Neutrophil (primary cell): ENCODE measurements around the gene GIT1.

Experiments used
- H3K27ac ChIP-seq: fragments of 200-600 bp; sonication (generic); 2 replicates; pipeline ENCODE4 v1.5.1; 2016; ENCODE audit warnings: mild to moderate bottlenecking, moderate library complexity
- H3K27me3 ChIP-seq: fragments of 200-600 bp; sonication (generic); 2 replicates; pipeline ENCODE4 v1.6.0; 2016; ENCODE audit warnings: mild to moderate bottlenecking
- H3K36me3 ChIP-seq: fragments of 200-600 bp; sonication (generic); 2 replicates; pipeline ENCODE4 v1.5.1; 2017
- H3K4me1 ChIP-seq, 2 experiments: fragments of 200-600 bp in 1 of 2; sonication (generic) in 1 of 2; 1 replicate in 1 of 2; 2 replicates in 1 of 2; pipeline versions ENCODE4 v1.5.1 to v1.6.1; 2013 to 2016; ENCODE audit warnings: low read depth in 1 of 2, low read length in 1 of 2, mild to moderate bottlenecking in 1 of 2, moderate library complexity in 1 of 2; ENCODE audit not compliant: control insufficient read depth in 1 of 2, insufficient read depth in 1 of 2
- H3K4me3 ChIP-seq, 2 experiments: fragments of 200-600 bp in 1 of 2; sonication (generic) in 1 of 2; 1 replicate in 1 of 2; 2 replicates in 1 of 2; pipeline ENCODE4 v1.5.1; 2013 to 2016; ENCODE audit warnings: low read depth in 1 of 2, low read length in 1 of 2, mild to moderate bottlenecking in 1 of 2, moderate library complexity in 1 of 2
- H3K9me3 ChIP-seq: fragments of 200-600 bp; sonication (generic); 2 replicates; pipeline ENCODE4 v1.5.1; 2016
- TF ChIP-seq, protein P1 (sequence below): fragments of 200-600 bp; sonication (generic); IDR thresholded peaks from 2 replicates; pipeline ENCODE4 v1.5.1; 2016; ENCODE audit warnings: antibody characterized with exemption

GIT1 gene

DNA sequence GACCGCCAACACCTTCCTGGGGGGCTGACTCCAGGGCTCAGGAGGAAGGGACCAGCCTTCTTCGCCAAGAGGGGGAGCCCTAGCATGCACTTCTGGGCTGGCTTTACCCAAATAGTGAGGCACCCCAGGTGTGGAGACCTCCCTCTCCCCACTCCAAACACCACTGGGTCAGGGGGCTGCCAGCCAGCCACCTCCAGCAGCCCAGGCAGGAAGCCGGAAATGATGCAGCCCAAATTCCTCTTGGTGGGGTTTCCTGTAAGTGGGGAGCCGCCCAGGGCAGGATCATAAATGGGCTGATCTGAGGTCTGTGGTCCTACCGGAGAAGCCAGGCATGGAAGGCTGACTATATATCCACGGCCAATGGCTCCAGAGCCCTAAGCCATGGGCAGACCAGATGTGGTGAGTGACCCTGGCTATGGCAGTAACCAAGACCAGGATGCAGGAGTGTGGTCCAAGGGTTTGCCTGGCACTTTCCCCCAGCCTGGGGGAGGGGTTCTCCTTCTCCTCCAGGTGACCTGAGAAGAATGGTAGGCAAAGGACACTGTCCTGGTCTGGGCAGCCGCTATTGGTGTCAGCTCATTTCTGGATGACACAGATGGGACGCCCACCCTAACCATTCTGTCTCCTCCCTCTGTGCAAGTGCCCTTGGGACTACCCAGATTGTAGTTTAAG lies 4.2 kb downstream of the GIT1 start:
- Histone ChIP-seq H3K4me1 (peaks cover 29% of the 10 kb centered on the region in 2 experiments), H3K27ac (no peak overlapping the region), H3K36me3 (peaks cover 10% of the 10 kb centered on the region), H3K27me3 (peaks cover 18% of the 10 kb centered on the region), H3K9me3 (no peaks in the 10 kb centered on the region), H3K4me3 (no peak overlapping the region)
- TF ChIP-seq, protein P1, sequence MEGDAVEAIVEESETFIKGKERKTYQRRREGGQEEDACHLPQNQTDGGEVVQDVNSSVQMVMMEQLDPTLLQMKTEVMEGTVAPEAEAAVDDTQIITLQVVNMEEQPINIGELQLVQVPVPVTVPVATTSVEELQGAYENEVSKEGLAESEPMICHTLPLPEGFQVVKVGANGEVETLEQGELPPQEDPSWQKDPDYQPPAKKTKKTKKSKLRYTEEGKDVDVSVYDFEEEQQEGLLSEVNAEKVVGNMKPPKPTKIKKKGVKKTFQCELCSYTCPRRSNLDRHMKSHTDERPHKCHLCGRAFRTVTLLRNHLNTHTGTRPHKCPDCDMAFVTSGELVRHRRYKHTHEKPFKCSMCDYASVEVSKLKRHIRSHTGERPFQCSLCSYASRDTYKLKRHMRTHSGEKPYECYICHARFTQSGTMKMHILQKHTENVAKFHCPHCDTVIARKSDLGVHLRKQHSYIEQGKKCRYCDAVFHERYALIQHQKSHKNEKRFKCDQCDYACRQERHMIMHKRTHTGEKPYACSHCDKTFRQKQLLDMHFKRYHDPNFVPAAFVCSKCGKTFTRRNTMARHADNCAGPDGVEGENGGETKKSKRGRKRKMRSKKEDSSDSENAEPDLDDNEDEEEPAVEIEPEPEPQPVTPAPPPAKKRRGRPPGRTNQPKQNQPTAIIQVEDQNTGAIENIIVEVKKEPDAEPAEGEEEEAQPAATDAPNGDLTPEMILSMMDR: no peak

DNA sequence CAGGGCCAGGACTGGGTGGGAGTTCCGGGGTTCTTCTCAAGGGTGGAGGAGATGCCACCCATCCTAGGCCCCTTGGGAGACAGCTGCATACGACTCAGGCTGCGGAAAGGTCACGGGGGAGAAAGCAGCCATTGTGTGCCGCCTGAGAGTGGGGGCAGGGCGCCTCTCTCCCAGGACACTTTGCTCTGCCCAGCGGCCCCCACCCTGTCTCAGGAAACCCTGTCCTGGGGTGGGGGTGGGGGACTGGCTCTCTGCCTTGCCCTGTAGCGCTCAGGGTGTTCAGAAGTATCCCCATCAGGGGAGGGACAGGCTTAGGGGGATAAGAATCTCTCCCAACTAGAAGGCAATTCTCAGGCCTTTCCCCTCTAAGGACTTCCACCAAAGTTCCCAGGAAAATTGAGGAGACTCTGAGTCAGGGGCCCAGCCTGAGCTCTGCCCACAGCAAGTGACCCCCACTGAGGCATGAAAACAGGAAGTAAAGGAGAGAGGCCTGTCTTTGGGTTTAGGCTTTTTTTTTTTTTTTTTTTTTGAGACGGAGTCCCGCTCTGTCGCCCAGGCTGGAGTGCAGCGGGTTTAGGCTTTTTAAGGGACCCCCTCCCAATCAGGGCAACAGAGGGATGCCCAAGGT lies 4.9 kb downstream of the GIT1 start:
- TF ChIP-seq, protein P1: no peak
- H3K4me3 ChIP-seq: no peak overlapping the region
- H3K9me3 ChIP-seq: no peaks in the 10 kb centered on the region
- H3K27me3 ChIP-seq: peaks cover 12% of the 10 kb centered on the region
- peaks cover 10% of the 10 kb centered on the region for H3K36me3 ChIP-seq
- no peak overlapping the region for H3K27ac ChIP-seq
- H3K4me1 ChIP-seq: peaks cover 23% of the 10 kb centered on the region in 2 experiments

DNA sequence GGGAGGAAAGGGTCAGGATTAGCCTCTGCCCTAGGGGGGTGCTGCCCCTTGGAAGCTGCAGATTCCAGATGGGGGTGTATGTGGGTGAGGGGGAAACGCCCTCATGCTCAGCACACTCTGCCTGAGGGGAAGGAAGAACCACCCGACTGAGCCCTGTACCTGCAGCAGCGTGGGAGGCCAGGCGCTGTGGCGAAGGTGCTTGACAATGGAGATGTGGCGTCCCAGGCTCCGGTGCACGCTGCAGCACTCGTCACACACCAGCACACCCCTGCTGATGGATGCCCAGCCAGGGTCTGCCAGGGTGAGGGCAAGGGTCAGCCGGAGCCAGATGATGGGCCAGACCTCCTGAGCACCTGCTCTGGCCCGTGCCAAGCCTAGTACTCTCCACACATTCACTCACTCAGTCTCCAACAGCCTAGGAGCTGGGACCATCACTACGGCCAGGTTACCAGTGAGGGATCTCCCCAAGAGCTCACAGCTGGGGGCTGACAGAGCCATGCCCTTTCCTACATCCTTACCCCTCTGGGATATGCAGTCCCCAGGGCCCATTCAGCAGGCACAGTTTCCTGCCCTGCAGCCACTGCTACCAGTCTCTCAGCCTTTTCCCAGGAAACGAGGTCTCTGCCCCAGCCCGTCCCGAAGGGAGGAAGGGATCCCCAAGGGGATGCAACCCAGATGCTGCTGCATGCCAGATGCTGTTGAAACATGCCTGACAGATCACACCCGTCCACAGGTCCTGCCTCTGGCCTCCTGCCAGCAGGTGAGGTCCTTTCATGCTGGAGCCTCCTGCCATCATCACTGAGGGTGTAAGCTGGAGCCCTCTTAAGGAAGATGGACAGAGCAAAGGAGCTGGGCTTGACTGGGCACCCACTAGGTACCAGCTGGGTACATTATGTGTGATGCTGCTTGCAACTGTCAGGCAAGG lies 5.9 kb downstream of the GIT1 start:
- Histone ChIP-seq H3K36me3 (peaks cover 10% of the 10 kb centered on the region), H3K4me3 (no peak overlapping the region), H3K27ac (no peak overlapping the region), H3K27me3 (peaks cover 9% of the 10 kb centered on the region), H3K4me1 (peaks cover 20% of the 10 kb centered on the region in 2 experiments), H3K9me3 (no peaks in the 10 kb centered on the region)
- TF ChIP-seq, protein P1: no peak

DNA sequence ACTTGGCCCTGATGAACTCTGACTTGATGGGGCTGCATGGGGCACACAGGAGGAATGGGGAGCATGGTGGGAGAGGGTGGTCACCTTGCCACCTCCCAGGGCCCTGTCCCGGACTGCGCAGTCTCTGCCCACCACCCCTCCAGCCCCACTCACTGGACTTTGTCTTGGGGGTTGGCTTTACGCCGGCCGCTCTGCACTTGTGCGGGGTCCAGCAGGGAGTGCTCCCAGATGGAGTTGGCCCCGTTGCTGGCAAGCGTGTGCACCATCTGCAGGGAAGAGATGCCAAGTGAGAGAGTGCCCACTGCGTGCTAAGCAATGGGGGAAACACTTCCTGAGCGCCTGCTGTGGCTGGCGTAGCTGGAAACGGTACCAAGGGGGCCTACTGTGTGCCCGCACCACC lies 6.7 kb downstream of the GIT1 start:
- H3K27me3 ChIP-seq: peaks cover under 1% of the 10 kb centered on the region
- peaks cover 12% of the 10 kb centered on the region in 2 experiments for H3K4me1 ChIP-seq
- TF ChIP-seq, protein P1: no peak
- no peak overlapping the region for H3K27ac ChIP-seq
- peaks cover 15% of the 10 kb centered on the region for H3K36me3 ChIP-seq
- no peak overlapping the region for H3K4me3 ChIP-seq
- no peaks in the 10 kb centered on the region for H3K9me3 ChIP-seq

DNA sequence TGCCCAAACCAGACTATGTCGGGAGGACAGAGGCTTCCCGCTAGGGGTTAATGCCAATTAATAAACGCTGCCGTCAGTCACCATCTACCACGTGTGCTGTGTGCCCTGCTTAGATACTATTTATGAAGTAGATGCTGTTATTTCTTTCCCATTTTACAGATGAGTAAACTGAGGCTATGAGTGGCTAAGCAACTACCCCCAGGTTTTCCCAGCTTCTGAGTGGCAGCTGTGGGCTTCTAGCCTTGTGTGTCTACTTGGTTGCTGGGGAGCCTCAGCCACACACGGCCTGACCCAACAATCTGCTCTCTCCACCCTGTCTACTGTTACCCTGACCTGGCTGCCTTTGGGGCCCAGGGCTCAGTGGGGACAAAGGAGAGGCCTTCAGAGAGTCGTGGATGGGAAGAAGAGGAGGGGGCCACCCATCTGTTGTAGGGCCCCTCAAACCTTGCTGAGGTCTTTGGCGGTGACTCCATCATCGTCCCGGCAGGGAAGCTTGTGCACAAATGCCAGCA lies 7.1 kb downstream of the GIT1 start:
- Histone ChIP-seq H3K27ac (no peak overlapping the region), H3K4me3 (no peak overlapping the region), H3K4me1 (peaks cover 10 to 12% of the 10 kb centered on the region in 2 experiments), H3K36me3 (peaks cover 20% of the 10 kb centered on the region), H3K9me3 (no peaks in the 10 kb centered on the region), H3K27me3 (no peaks in the 10 kb centered on the region)
- TF ChIP-seq, protein P1: no peak
